Endothelial cell (in vitro differentiated cells): Measurements from ENCODE around the gene RAB14. TPM values are rescaled to one million over a fixed set of nuclear protein-coding genes. Genes with fewer than 3 reads are reported as not detected.

Experiments used
- DNase-seq: peaks from one replicate; pipeline ENCODE4 v3.0.0; 2021; ENCODE audit warnings: low spot score
- H3K27ac Mint-ChIP-seq: one replicate; pipeline ENCODE4 v1.8.0; 2021; ENCODE audit warnings: mixed read lengths, inconsistent platforms; ENCODE audit not compliant: unreplicated experiment
- H3K27me3 Mint-ChIP-seq: one replicate; pipeline ENCODE4 v1.8.0; 2021; ENCODE audit warnings: mild to moderate bottlenecking, moderate library complexity, mixed read lengths, inconsistent platforms; ENCODE audit not compliant: unreplicated experiment
- H3K36me3 Mint-ChIP-seq: one replicate; pipeline ENCODE4 v1.8.0; 2021; ENCODE audit warnings: mild to moderate bottlenecking, low read depth, mixed read lengths, inconsistent platforms; ENCODE audit not compliant: unreplicated experiment
- H3K4me1 Mint-ChIP-seq: one replicate; pipeline ENCODE4 v1.8.0; 2021; ENCODE audit warnings: mild to moderate bottlenecking, mixed read lengths, inconsistent platforms; ENCODE audit not compliant: unreplicated experiment
- H3K4me3 Mint-ChIP-seq: one replicate; pipeline ENCODE4 v1.8.0; 2021; ENCODE audit warnings: mild to moderate bottlenecking, mixed read lengths, inconsistent platforms; ENCODE audit not compliant: unreplicated experiment
- H3K9me3 Mint-ChIP-seq: one replicate; pipeline ENCODE4 v1.8.0; 2021; ENCODE audit warnings: mixed read lengths, inconsistent platforms; ENCODE audit not compliant: unreplicated experiment
- total RNA-seq: library from RNA; stranded (reverse); fragmentation: NEBNext Ultra II Directional; extraction: Animal tissue kit (Norgen Biotek cat#: 25700); gene quantifications from one replicate; pipeline ENCODE4 v1.2.1, GENCODE V29; 2021; ENCODE audit not compliant: unreplicated experiment
- TF ChIP-seq, protein P1 (sequence below): fragments of 200-600 bp; sonication (generic); IDR thresholded peaks from one replicate; pipeline ENCODE4 v1.5.0; 2021; ENCODE audit warnings: antibody characterized with exemption; ENCODE audit not compliant: unreplicated experiment

The RAB14 gene
- total RNA-seq, 1 donor from 2014 or later, result 81.6 TPM

DNA sequence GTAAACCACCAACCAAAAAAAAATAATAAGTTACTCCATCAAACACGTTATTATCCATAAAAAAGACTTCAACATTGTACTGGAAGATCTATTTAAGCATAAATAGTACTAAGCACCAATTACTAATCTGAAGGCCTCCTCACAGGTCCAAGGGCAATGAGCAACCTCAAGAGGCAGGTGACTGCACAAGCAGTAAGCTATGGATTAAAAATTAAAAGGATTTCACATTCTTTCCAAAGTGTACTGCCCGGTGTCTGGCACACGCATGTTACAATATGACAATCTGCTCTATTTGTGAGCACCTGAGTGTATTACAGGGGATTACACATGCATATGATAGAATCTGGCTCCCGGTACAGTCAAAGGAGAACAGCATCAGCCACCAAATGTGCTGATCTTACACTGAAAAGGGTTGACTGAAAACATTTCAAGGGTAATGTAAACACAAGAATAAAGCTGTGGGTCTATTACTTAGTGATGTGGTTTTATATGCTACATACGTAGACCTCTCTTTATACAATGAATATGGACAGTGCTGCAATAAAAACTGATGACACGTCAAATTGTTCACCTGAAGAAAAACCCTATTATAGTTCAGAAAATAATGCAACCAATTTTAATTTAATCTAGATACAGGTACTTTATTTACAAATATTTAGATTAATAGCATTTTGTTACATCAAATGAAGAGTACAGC lies 22.8 kb downstream of the RAB14 start:
- H3K36me3 Mint-ChIP-seq, result peaks cover 10% of the 10 kb centered on the region
- H3K4me1 Mint-ChIP-seq, result no peaks in the 10 kb centered on the region
- TF ChIP-seq, protein P1, sequence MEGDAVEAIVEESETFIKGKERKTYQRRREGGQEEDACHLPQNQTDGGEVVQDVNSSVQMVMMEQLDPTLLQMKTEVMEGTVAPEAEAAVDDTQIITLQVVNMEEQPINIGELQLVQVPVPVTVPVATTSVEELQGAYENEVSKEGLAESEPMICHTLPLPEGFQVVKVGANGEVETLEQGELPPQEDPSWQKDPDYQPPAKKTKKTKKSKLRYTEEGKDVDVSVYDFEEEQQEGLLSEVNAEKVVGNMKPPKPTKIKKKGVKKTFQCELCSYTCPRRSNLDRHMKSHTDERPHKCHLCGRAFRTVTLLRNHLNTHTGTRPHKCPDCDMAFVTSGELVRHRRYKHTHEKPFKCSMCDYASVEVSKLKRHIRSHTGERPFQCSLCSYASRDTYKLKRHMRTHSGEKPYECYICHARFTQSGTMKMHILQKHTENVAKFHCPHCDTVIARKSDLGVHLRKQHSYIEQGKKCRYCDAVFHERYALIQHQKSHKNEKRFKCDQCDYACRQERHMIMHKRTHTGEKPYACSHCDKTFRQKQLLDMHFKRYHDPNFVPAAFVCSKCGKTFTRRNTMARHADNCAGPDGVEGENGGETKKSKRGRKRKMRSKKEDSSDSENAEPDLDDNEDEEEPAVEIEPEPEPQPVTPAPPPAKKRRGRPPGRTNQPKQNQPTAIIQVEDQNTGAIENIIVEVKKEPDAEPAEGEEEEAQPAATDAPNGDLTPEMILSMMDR, result no peak
- no peak overlapping the region for H3K4me3 Mint-ChIP-seq
- H3K9me3 Mint-ChIP-seq, result no peaks in the 10 kb centered on the region
- peaks cover 2% of the 10 kb centered on the region for H3K27me3 Mint-ChIP-seq
- no peak for DNase-seq
- H3K27ac Mint-ChIP-seq, result no peak overlapping the region

GRCh38 chr9:121173501-121173900 lies 28.2 kb downstream of the RAB14 start:
- no peak for DNase-seq
- TF ChIP-seq, protein P1, result no peak
- H3K27me3 Mint-ChIP-seq, result no peaks in the 10 kb centered on the region
- H3K9me3 Mint-ChIP-seq, result no peaks in the 10 kb centered on the region
- no peak overlapping the region for H3K27ac Mint-ChIP-seq
- H3K36me3 Mint-ChIP-seq, result peaks cover 21% of the 10 kb centered on the region
- H3K4me1 Mint-ChIP-seq, result peaks cover 6% of the 10 kb centered on the region
- H3K4me3 Mint-ChIP-seq, result no peak overlapping the region

- no peak for DNase-seq
- Mint-ChIP-seq H3K27me3 (no peaks in the 10 kb centered on the region), H3K27ac (no peak overlapping the region), H3K4me3 (no peak overlapping the region), H3K4me1 (peaks cover 6% of the 10 kb centered on the region), H3K36me3 (peaks cover 23% of the 10 kb centered on the region), H3K9me3 (no peaks in the 10 kb centered on the region)
- TF ChIP-seq, protein P1, result no peak
Measured at GRCh38 chr9:121172726-121173487, 28.8 kb downstream of the RAB14 start.

DNA sequence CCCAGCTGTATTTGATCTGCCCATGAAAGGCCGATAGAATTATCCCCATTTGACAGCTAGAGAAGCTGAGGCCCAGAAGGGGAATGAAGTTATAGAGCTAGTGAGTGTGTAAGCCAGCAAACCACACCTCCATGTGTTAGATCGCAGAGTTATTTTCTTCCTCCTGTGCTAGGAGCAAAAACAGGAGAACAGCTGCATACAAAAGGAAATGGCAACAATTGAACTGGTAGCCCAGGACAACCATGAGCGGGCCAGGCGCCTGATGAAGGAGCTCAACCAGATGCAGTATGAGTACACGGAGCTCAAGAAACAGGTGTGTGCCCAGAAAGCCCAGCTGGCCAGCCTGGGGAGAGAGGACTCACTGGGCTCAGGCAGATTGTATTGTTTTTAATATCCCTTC lies 30.4 kb downstream of the RAB14 start:
- peaks cover 31% of the 10 kb centered on the region for H3K36me3 Mint-ChIP-seq
- H3K27ac Mint-ChIP-seq, result peak overlapping the region; percentile 38
- H3K27me3 Mint-ChIP-seq, result no peaks in the 10 kb centered on the region
- H3K4me3 Mint-ChIP-seq, result no peak overlapping the region
- peaks cover 6% of the 10 kb centered on the region for H3K4me1 Mint-ChIP-seq
- TF ChIP-seq, protein P1, result no peak
- H3K9me3 Mint-ChIP-seq, result no peaks in the 10 kb centered on the region
- peak; percentile 21 for DNase-seq

- H3K36me3 Mint-ChIP-seq, result peaks cover 27% of the 10 kb centered on the region
- peaks cover 6% of the 10 kb centered on the region for H3K4me1 Mint-ChIP-seq
- no peak overlapping the region for H3K27ac Mint-ChIP-seq
- peak; percentile 18 for DNase-seq
- TF ChIP-seq, protein P1, result peak; percentile 50
- H3K9me3 Mint-ChIP-seq, result no peaks in the 10 kb centered on the region
- no peaks in the 10 kb centered on the region for H3K27me3 Mint-ChIP-seq
- no peak overlapping the region for H3K4me3 Mint-ChIP-seq
Measured at GRCh38 chr9:121169094-121169601, 32.5 kb downstream of the RAB14 start.
